ENCODE results near the gene BBS2.
"Not testable (repeated sequence)": the region's sequence is repeated elsewhere in the genome, so short reads cannot be mapped to it uniquely, and the experiment has no call there.

BBS2 gene

GRCh38 chr16:56518425-56518824 lies 1.4 kb downstream of the BBS2 start:
- DNase-seq: no peak

DNA sequence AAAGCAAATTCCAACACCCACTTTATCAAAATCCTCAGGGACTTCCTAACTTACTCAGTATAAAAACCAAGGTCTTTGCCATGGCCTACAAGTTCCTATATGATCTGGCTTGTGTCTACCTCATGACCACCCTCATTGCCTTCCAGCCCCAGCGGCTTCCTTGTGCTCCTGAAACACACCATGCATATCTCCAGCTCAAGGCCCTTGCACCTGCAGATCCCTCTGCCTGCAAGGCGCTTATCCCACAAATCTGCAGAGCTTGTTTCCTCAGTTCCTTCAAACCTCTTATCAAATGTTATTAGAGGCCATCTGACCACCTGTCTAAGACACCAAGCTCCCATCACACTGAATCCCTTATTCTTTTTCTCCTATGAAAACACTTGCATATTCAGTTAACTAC lies 2.6 kb downstream of the BBS2 start:
- DNase-seq: no peak

GRCh38 chr16:56515665-56516064 lies 4.2 kb downstream of the BBS2 start:
- DNase-seq: no peak

- DNase-seq: no peak
Measured at GRCh38 chr16:56514845-56515244, 5.0 kb downstream of the BBS2 start.

DNA sequence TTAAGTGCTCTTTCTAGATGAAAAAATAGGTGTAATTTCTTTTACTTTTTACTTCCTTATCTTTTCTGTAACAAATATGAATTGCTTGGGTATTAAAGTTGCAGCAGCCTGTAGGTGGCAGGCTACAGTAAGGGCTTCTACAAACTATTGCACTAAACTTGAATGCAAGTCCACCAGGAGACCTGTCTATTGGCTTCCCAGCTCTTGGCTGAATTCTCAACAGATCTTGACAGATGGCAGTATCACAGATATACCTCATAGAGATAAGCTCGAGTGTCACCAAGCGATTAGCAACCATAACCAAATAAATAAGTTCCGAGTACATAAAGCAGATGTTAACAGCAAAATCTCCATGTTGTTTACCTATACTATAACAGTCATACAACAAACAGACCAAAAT lies 5.9 kb downstream of the BBS2 start:
- DNase-seq: peak in 1 of 2 donors; percentile 66

GRCh38 chr16:56513091-56513490 lies 6.7 kb downstream of the BBS2 start:
- no peak for DNase-seq

DNA sequence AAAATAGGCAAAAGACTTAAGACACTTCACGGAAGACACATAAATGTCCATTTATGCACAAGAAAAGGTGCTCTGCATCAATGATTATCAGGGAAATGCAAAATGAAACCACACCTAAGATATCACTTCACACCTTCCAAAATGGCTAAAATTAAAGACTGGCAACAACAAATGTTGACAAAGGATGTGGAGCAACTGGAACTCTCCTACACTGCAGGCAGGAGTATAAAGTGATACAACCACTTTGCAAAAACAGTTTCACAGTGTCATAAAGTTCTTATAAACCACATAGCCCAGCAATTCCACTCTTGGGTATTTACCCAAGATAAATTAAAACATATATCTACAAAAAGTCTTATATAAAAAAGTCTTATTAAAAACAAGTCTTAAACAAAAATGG lies 7.8 kb downstream of the BBS2 start:
- no peak for DNase-seq

DNA sequence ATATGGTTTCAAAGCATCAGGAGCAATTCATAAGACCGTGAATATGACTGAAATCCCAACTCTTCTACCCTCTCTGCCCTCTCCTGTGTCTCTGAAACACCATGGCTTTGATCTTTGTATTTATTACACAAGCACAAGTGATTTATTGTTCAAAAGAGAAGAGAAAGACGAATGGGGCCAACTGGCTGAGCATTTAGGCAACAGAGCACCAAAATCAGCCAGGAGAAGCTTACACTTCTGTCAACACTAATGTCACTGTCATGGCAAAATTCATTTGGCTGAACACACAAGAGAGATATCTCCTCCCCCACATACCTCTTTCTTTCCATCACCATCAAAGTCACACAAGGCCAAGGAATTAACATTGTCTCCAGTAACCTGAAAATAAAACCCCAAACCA lies 9.3 kb downstream of the BBS2 start:
- no peak for DNase-seq

DNA sequence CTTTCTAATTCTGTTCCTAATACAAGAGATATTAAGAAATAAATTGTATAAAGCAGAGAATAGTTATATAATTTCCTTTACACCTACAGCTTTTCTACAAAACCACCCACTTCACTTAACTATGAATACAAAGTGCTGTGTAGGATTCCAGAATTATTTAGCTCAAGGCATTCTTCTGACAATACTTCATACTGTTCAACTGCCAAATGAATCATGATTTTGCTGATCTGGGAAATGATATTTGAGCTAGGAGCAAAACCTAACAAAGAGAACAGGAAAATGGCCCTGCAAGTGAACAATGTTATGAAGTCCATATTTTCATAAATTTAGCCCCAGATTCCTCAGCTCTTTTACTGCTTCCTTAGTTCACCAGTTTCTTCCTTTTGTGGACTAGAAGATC lies 12.9 kb downstream of the BBS2 start:
- DNase-seq: no peak

GRCh38 chr16:56505181-56505580 lies 14.6 kb downstream of the BBS2 start:
- DNase-seq: no peak

- no peak for DNase-seq
Measured at GRCh38 chr16:56493815-56494214, 26.0 kb downstream of the BBS2 start.

GRCh38 chr16:56493126-56493525 lies 26.7 kb downstream of the BBS2 start:
- no peak for DNase-seq

GRCh38 chr16:56491657-56492261 lies 28.1 kb downstream of the BBS2 start:
- no peak for DNase-seq

- DNase-seq: not testable (repeated sequence)
Measured at GRCh38 chr16:56488868-56489267, 31.0 kb downstream of the BBS2 start.

GRCh38 chr16:56488035-56488434 lies 31.8 kb downstream of the BBS2 start:
- DNase-seq: no peak

GRCh38 chr16:56483394-56483793 lies 36.4 kb downstream of the BBS2 start:
- DNase-seq: no peak

- no peak for DNase-seq
Measured at GRCh38 chr16:56482683-56483236, 37.1 kb downstream of the BBS2 start.

GRCh38 chr16:56481468-56482122 lies 38.2 kb downstream of the BBS2 start:
- no peak for DNase-seq

- no peak for DNase-seq
Measured at GRCh38 chr16:56480776-56481467, 38.9 kb downstream of the BBS2 start.

DNA sequence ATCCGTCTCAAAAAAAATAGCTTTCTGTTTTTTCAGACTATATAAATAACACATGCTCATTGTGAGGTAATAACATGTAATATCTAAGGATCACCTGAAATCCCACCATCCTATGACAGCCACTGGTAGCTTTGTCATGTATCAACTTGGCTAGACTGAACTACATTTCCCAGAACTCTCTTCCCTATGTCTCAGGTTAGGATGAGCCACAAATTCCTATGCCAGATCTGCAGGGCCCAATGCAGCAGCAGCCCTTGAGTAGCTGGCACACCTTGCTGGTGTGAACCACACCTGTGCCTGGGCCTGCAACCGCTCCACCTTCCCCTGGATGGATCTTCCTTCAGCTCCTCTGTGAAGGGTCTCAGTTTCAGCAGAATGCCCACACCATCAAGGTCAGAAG lies 40.4 kb downstream of the BBS2 start:
- no peak for DNase-seq

DNA sequence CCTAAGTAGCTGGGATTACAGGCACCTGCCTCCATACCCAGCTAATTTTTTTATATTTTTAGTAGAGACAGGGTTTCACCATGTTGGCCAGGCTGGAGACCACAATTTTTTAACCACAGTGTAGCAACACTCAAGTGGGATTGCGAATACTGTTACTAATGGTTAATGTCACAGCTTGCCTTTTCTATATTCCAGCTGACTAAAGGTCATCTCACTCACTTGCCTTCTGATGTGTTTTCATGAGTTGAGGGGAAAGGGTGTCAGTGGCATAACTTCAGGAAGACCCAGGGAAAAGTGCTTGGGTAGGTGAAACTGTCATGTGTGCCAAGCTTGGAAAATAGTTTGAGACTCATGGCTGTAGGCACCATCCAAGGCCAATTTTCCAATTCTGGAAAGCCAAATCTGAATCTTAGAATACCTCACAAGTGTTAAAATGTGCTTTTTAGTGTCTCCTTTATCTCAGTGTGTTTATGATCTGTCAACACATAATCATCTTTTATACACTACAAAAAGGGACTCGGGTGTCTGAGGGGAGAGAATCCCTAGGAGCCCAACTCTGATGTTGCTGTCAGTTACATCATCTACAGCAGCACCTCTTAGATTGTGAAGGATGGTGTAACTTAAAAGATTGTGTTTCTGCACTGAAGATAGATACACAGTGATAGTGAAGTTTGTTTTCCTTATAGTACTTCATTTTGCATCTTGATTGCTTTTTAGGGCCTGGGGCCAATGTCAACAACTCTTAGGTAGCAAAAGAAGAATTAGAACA lies 41.4 kb downstream of the BBS2 start:
- no peak for DNase-seq

DNA sequence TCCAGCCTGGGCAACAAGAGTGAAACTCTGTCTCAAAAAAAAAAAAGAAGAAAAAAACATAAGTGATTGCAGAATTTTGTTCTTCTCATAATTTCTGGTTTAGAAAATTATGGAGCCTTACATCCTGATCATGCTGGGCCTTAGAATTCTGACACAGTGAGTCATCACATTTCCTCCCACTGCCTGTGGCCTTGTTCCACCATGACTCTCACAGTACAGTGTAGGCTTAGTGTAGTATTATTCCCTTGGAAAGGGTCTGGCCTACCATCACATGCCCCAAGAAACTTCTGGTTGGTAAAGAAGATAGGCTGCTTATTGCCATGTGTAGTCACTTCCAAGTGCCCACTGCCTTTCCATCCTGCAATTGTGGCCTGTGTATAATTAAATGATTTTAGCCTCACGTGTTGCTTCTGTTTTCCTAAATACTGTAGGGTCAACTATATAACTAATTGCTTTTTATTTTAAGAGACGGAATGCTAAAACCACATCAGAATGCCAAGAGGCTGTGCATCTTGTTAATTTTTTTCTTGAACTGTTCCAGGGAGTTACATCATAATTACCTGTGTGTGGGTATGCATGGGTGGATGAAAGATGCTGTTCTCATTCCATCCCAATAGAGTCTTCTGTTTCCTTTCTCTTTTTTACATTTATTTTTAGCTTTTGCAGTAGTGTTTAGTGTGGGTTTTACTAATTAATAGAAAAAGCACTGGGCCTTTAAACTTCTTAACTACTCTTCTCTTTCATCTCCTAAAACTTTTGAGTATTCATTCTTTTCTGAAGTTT lies 42.5 kb downstream of the BBS2 start:
- peak in 1 of 2 donors; percentile 54 for DNase-seq

- DNase-seq: no peak
Measured at GRCh38 chr16:56475201-56475600, 44.6 kb downstream of the BBS2 start.

All from bone marrow (tissue), 2 donors.